ENCODE measurements around the gene MPPE1. TPM values are rescaled to one million over a fixed set of nuclear protein-coding genes. Genes with fewer than 3 reads are reported as not detected.

MPPE1 gene
- total RNA-seq = 21.8 and 23.8 TPM in 2 replicates

DNA sequence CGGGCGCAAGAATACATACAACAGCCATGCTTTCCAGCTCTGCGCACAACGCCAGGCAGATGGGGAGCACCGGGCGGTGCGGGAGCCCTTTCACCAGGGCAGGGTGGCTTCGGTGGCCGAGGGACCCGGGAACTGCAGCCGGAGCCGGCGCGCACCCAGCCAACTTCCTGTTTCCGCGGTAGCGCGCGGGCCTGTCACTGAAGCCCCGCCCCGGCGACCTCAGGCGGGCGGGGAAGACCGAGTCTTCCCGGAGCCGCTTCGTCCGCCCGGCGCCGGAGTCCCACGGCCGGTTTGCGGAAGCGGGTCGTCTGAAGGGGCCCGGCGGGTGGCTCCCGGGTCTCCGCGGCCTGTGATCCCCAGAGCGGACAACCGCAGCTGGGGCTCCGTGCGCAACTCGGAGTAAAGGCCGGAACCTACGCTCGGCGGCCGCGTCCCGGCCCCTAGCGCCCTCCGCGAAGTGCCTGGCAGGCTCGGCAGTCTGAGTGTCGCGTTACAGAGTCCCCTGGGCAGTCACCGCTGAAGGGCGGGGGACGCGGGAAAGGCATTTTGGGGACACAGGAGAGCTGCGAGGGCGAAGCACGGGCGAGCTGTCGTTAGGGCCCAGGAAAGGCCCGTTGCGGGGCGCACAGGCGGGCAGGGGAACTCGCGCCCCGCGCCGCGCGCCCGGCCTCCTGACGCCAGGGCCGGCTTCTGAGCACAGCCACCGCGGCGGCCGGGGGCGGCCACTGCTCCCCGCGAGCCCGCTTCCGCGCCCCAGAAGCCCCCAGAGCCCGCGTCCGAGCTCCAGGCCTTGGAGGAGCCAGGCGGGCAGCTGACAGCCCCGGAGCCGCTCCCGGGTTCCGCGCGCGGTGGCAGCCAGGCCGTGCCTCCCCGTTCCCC is at the start of gene MPPE1:
TSS of gene MPPE1 (minus strand) at position 136 of the 879 bp plus-strand sequence. CDS start 11,053 bp downstream, outside the sequence.

GRCh38 chr18:11851146-11851805 is 56.8 kb downstream of the MPPE1 start, which contains the start of gene CHMP1B:
CHMP1B (plus strand) TSS chr18:11851413; CDS start chr18:11851512, 99 bp downstream.

Other genes starting within 250 kb of the MPPE1 start
- 0.72 and 2.1 TPM in 2 replicates for gene GNAL, start 219.1 kb downstream of the MPPE1 start, total RNA-seq
- gene CHMP1B, start 56.9 kb downstream of the MPPE1 start, total RNA-seq = 30.0 and 33.8 TPM in 2 replicates
- gene IMPA2, start 73.2 kb upstream of the MPPE1 start, total RNA-seq = 9.9 and 30.1 TPM in 2 replicates
- not detected in 2 replicates for gene ANKRD62, start 185.5 kb upstream of the MPPE1 start, total RNA-seq

Data from cardiac atrium fibroblast (primary cell).